ENCODE measurements around the gene SV2C. TPM values are rescaled to one million over a fixed set of nuclear protein-coding genes. Genes with fewer than 3 reads are reported as not detected.

The SV2C gene
- total RNA-seq, 1 experiment from 2014 or later = not detected

- Histone ChIP-seq H3K4me3 (replicated peaks in 1 of 2; ENCODE audit: low read depth in 1 of 2, low read length in 2 of 2) (no peak overlapping the region), H3K9me2 (ENCODE audit: insufficient read depth) (no peaks in the 10 kb centered on the region), H2AFZ (ENCODE audit: low read depth, low read length, poor library complexity, severe bottlenecking) (no peak overlapping the region), H3K4me2 (ENCODE audit: low read length) (no peak overlapping the region), H3K9me3 (ENCODE audit: control insufficient read depth in 1 of 2, insufficient read depth in 1 of 2, low read depth in 1 of 2, low read length in 2 of 2) (no peaks in the 10 kb centered on the region), H3K36me3 (ENCODE audit: control insufficient read depth in 1 of 2, insufficient read depth in 2 of 2, low read length in 2 of 2) (no peaks in the 10 kb centered on the region), H3K27me3 (ENCODE audit: insufficient read depth, low read length) (peaks cover 30% of the 10 kb centered on the region), H3K4me1 (ENCODE audit: control insufficient read depth in 1 of 2, insufficient read depth in 2 of 2, low read length in 2 of 2) (no peaks in the 10 kb centered on the region), H3K9ac (ENCODE audit: low read length) (no peak overlapping the region), H4K20me1 (ENCODE audit: insufficient read depth) (no peaks in the 10 kb centered on the region), H3K27ac (ENCODE audit: low read depth, low read length) (no peak overlapping the region), H3K79me2 (ENCODE audit: insufficient read depth, low read length) (no peaks in the 10 kb centered on the region)
- BruUV-seq (replicated peaks) = no TSS peak
- intact Hi-C loops (cut with micrococcal nuclease) = no loop called here
- no peak for TF ChIP-seq TCF7L2 (IDR thresholded peaks at IDR 0.05; ENCODE audit: borderline replicate concordance, extremely low read depth, insufficient read depth, insufficient read length)
- TF ChIP-seq SIN3A (IDR thresholded peaks at IDR 0.05; ENCODE audit: low read depth) = no peak
- no peak for TF ChIP-seq SRF (IDR thresholded peaks at IDR 0.05; ENCODE audit: low read depth)
- TF ChIP-seq SP1 (IDR thresholded peaks at IDR 0.05; ENCODE audit: low read depth) = no peak
- TF ChIP-seq ZFX (IDR thresholded peaks at IDR 0.05) = no peak
- TF ChIP-seq REST (IDR thresholded peaks at IDR 0.05; ENCODE audit: low read depth) = no peak
- no peak for TF ChIP-seq MAX (IDR thresholded peaks at IDR 0.05)
- TF ChIP-seq JUND (IDR thresholded peaks at IDR 0.05) = no peak
- TF ChIP-seq ATF3 (IDR thresholded peaks at IDR 0.05) = no peak
- TF ChIP-seq EGR1 (IDR thresholded peaks at IDR 0.05; ENCODE audit: low read depth) = no peak
- TF ChIP-seq ZNF274 (IDR thresholded peaks at IDR 0.05; ENCODE audit: low read depth, low read length) = no peak
- no peak for TF ChIP-seq POLR2AphosphoS5 (IDR thresholded peaks at IDR 0.05; ENCODE audit: low read depth, low read length)
- no peak for TF ChIP-seq CEBPB (IDR thresholded peaks at IDR 0.05; ENCODE audit: low read depth)
- TF ChIP-seq ELF1 (IDR thresholded peaks at IDR 0.05; ENCODE audit: borderline replicate concordance, low read depth) = no peak
- TF ChIP-seq RAD21 (IDR thresholded peaks at IDR 0.05; ENCODE audit: low read depth) = no peak
- no peak for TF ChIP-seq EZH2 (IDR thresholded peaks at IDR 0.05)
- no peak for TF ChIP-seq EZH2phosphoT487 (IDR thresholded peaks at IDR 0.05; ENCODE audit: borderline replicate concordance)
- TF ChIP-seq CTCF (IDR thresholded peaks at IDR 0.05 in 2 of 3, conservative IDR thresholded peaks at IDR 0.05 in 1 of 3; ENCODE audit: borderline replicate concordance in 1 of 3, insufficient read depth in 1 of 3, low read depth in 2 of 3, low read length in 2 of 3) = no peak
- TF ChIP-seq POLR2A (IDR thresholded peaks at IDR 0.05; ENCODE audit: borderline replicate concordance, extremely low read depth, insufficient read depth, insufficient read length) = no peak
- ChIA-PET POLR2A (no interaction called here), RAD21 (ENCODE audit: low non-redundant PET in 1 of 2, low total read pairs in 2 of 2, uncharacterized antibody in 2 of 2, unreplicated experiment in 2 of 2) (no interaction called here), CTCF (no interaction called here)
- ATAC-seq = no peak
- no peak for DNase-seq (ENCODE audit: low read depth, low spot score)
These were observed 33.0 kb upstream of the SV2C start for GRCh38 chr5:76050134-76050533.

Measured in HCT116 (cell line).